SH-SY5Y (cell line): ENCODE measurements around the gene FLNB.

Source experiments
- GATA2 ChIP-seq: IDR thresholded peaks from 2 replicates; pipeline ENCODE4 v1.6.1; 2011; ENCODE audit warnings: mild to moderate bottlenecking, low read depth, low read length
- GATA3 ChIP-seq: IDR thresholded peaks from 2 replicates; pipeline ENCODE4 v1.6.1; 2011; ENCODE audit warnings: low read depth, mild to moderate bottlenecking, low read length, moderate library complexity

Gene FLNB

GRCh38 chr3:57973715-57974477 is 34.3 kb upstream of the FLNB start:
- TF ChIP-seq GATA3: no peak
- TF ChIP-seq GATA2: no peak

GRCh38 chr3:57974796-57975388 is 33.3 kb upstream of the FLNB start:
- TF ChIP-seq GATA3 (no peak), GATA2 (no peak)

GRCh38 chr3:57977818-57978235 is 30.4 kb upstream of the FLNB start:
- TF ChIP-seq GATA2: no peak; the same call in 1 of the 2 replicates
- TF ChIP-seq GATA3: no peak

- TF ChIP-seq GATA3: no peak
- TF ChIP-seq GATA2: no peak
These were observed 29.9 kb upstream of the FLNB start for GRCh38 chr3:57978316-57978715.

GRCh38 chr3:57980416-57980815 is 27.8 kb upstream of the FLNB start:
- TF ChIP-seq GATA3 (no peak), GATA2 (no peak)

GRCh38 chr3:57981483-57982087 is 26.6 kb upstream of the FLNB start:
- no peak for TF ChIP-seq GATA2
- no peak for TF ChIP-seq GATA3

GRCh38 chr3:57982561-57983243 is 25.5 kb upstream of the FLNB start:
- TF ChIP-seq GATA3 (no peak), GATA2 (no peak)

- no peak for TF ChIP-seq GATA2
- no peak for TF ChIP-seq GATA3
These were observed 24.3 kb upstream of the FLNB start for GRCh38 chr3:57983734-57984518.

- TF ChIP-seq GATA2 (no peak), GATA3 (no peak)
These were observed 22.8 kb upstream of the FLNB start for GRCh38 chr3:57985176-57985983.

- TF ChIP-seq GATA2 (no peak), GATA3 (no peak)
These were observed 22.3 kb upstream of the FLNB start for GRCh38 chr3:57985984-57986246.

- no peak for TF ChIP-seq GATA2
- no peak for TF ChIP-seq GATA3
These were observed 22.0 kb upstream of the FLNB start for GRCh38 chr3:57986261-57986660.

- TF ChIP-seq GATA3 (no peak), GATA2 (no peak)
These were observed 18.6 kb upstream of the FLNB start for GRCh38 chr3:57989646-57990045.
